ENCODE measurements around the gene GGTA1.
"Not testable (repeated sequence)": the region's sequence is repeated elsewhere in the genome, so short reads cannot be mapped to it uniquely, and the experiment has no call there.

GGTA1 gene

GRCh38 chr9:121499427-121500164 is at the start of gene GGTA1:
Gene GGTA1 (minus strand): TSS chr9:121499844. CDS start chr9:121467922, 31,922 bp downstream.
- DNase-seq (ENCODE audit: low read depth, low spot score), result no peak

GRCh38 chr9:121548666-121549065 is 49.0 kb upstream of the GGTA1 start:
- DNase-seq (ENCODE audit: low read depth, low spot score), result no peak

- peak; percentile 39 for DNase-seq (ENCODE audit: low read depth, low spot score)
Observed at GRCh38 chr9:121545875-121546423, 46.3 kb upstream of the GGTA1 start.

GRCh38 chr9:121545150-121545874 is 45.7 kb upstream of the GGTA1 start:
- DNase-seq (ENCODE audit: low read depth, low spot score), result no peak

- no peak for DNase-seq (ENCODE audit: low read depth, low spot score)
Observed at GRCh38 chr9:121542025-121542424, 42.4 kb upstream of the GGTA1 start.

- no peak for DNase-seq (ENCODE audit: low read depth, low spot score)
Observed at GRCh38 chr9:121541256-121541655, 41.6 kb upstream of the GGTA1 start.

- no peak for DNase-seq (ENCODE audit: low read depth, low spot score)
Observed at GRCh38 chr9:121538221-121538620, 38.6 kb upstream of the GGTA1 start.

GRCh38 chr9:121537283-121537682 is 37.6 kb upstream of the GGTA1 start:
- DNase-seq (ENCODE audit: low read depth, low spot score), result no peak

GRCh38 chr9:121532881-121533280 is 33.2 kb upstream of the GGTA1 start:
- no peak for DNase-seq (ENCODE audit: low read depth, low spot score)

- DNase-seq (ENCODE audit: low read depth, low spot score), result no peak
Observed at GRCh38 chr9:121529237-121529987, 29.8 kb upstream of the GGTA1 start.

GRCh38 chr9:121528642-121529041 is 29.0 kb upstream of the GGTA1 start:
- DNase-seq (ENCODE audit: low read depth, low spot score), result no peak

GRCh38 chr9:121527371-121527770 is 27.7 kb upstream of the GGTA1 start:
- no peak for DNase-seq (ENCODE audit: low read depth, low spot score)

- not testable (repeated sequence) for DNase-seq (ENCODE audit: low read depth, low spot score)
Observed at GRCh38 chr9:121519688-121520087, 20.0 kb upstream of the GGTA1 start.

- no peak for DNase-seq (ENCODE audit: low read depth, low spot score)
Observed at GRCh38 chr9:121518634-121519033, 19.0 kb upstream of the GGTA1 start.

GRCh38 chr9:121513166-121513565 is 13.5 kb upstream of the GGTA1 start:
- DNase-seq (ENCODE audit: low read depth, low spot score), result not testable (repeated sequence)

GRCh38 chr9:121510766-121511550 is 11.3 kb upstream of the GGTA1 start:
- no peak for DNase-seq (ENCODE audit: low read depth, low spot score)

- DNase-seq (ENCODE audit: low read depth, low spot score), result no peak
Observed at GRCh38 chr9:121509180-121509579, 9.5 kb upstream of the GGTA1 start.

- DNase-seq (ENCODE audit: low read depth, low spot score), result no peak
Observed at GRCh38 chr9:121508415-121508814, 8.8 kb upstream of the GGTA1 start.

GRCh38 chr9:121505903-121506735 is 6.5 kb upstream of the GGTA1 start:
- no peak for DNase-seq (ENCODE audit: low read depth, low spot score)

GRCh38 chr9:121503444-121503843 is 3.8 kb upstream of the GGTA1 start:
- DNase-seq (ENCODE audit: low read depth, low spot score), result no peak

GRCh38 chr9:121500165-121500478 is 478 bp upstream of the GGTA1 start:
- DNase-seq (ENCODE audit: low read depth, low spot score), result no peak
